Embryonic facial prominence (tissue), 1 donor: ENCODE data around the gene ZSCAN1.
"Not testable (repeated sequence)": the region's sequence is repeated elsewhere in the genome, so short reads cannot be mapped to it uniquely, and the experiment has no call there.

Experiments used
- DNase-seq: peaks from one replicate; pipeline ENCODE4 v3.0.0-alpha.2; 2016; ENCODE audit errors: extremely low spot score

ZSCAN1 gene

GRCh38 chr19:58033741-58034476 lies at the start of gene ZSCAN1:
TSS of gene ZSCAN1 (plus strand) at chr19:58034025. CDS start at chr19:58037837, 3,812 bp downstream.
- DNase-seq = peak; percentile 91

GRCh38 chr19:57992841-57993240 lies 41.0 kb upstream of the ZSCAN1 start:
- no peak for DNase-seq

GRCh38 chr19:58000677-58001076 lies 33.1 kb upstream of the ZSCAN1 start:
- DNase-seq = no peak

- no peak for DNase-seq
Observed at GRCh38 chr19:58001895-58002369, 31.9 kb upstream of the ZSCAN1 start.

GRCh38 chr19:58002384-58003173 lies 31.2 kb upstream of the ZSCAN1 start, which contains the start of gene ZNF606:
TSS of gene ZNF606 (minus strand) at chr19:58002820. CDS start at chr19:58001319, 1,501 bp downstream.
- DNase-seq = peak; percentile 77

- DNase-seq = no peak
Observed at GRCh38 chr19:58003174-58003828, 30.5 kb upstream of the ZSCAN1 start.

GRCh38 chr19:58007285-58007684 lies 26.5 kb upstream of the ZSCAN1 start:
- DNase-seq = no peak

- not testable (repeated sequence) for DNase-seq
Observed at GRCh38 chr19:58008877-58009276, 24.9 kb upstream of the ZSCAN1 start.

- no peak for DNase-seq
Observed at GRCh38 chr19:58009301-58009665, 24.5 kb upstream of the ZSCAN1 start.

- peak; percentile 88 for DNase-seq
Observed at GRCh38 chr19:58009666-58010301, 24.0 kb upstream of the ZSCAN1 start.

GRCh38 chr19:58010507-58010906 lies 23.3 kb upstream of the ZSCAN1 start:
- no peak for DNase-seq

- no peak for DNase-seq
Observed at GRCh38 chr19:58014141-58014540, 19.7 kb upstream of the ZSCAN1 start.

GRCh38 chr19:58020129-58020528 lies 13.7 kb upstream of the ZSCAN1 start:
- no peak for DNase-seq

- DNase-seq = peak; percentile 47
Observed at GRCh38 chr19:58021541-58022282, 12.1 kb upstream of the ZSCAN1 start.

GRCh38 chr19:58022283-58022660 lies 11.6 kb upstream of the ZSCAN1 start:
- DNase-seq = no peak

- DNase-seq = no peak
Observed at GRCh38 chr19:58024661-58025060, 9.2 kb upstream of the ZSCAN1 start.

- DNase-seq = no peak
Observed at GRCh38 chr19:58034477-58034793, 610 bp downstream of the ZSCAN1 start.

- DNase-seq = no peak
Observed at GRCh38 chr19:58035863-58036262, 2.0 kb downstream of the ZSCAN1 start.

GRCh38 chr19:58037927-58038687 lies 4.3 kb downstream of the ZSCAN1 start:
- DNase-seq = no peak

- DNase-seq = no peak
Observed at GRCh38 chr19:58038688-58039204, 4.9 kb downstream of the ZSCAN1 start.
